AG08396 (cell line): Measurements from ENCODE around the gene KTI12.
"Not testable (repeated sequence)": the region's sequence is repeated elsewhere in the genome, so short reads cannot be mapped to it uniquely, and the experiment has no call there.

Source experiments
- DNase-seq: peaks from one replicate; pipeline ENCODE4 v3.0.0; 2012; ENCODE audit warnings: low spot score, mixed read lengths

The KTI12 gene

GRCh38 chr1:52033190-52034049 lies at the start of gene KTI12:
Gene KTI12 (minus strand): TSS chr1:52033810. CDS start chr1:52033761, 49 bp downstream.
- peak; percentile 89 for DNase-seq

- DNase-seq: no peak
Observed at GRCh38 chr1:52080014-52080415, 46.4 kb upstream of the KTI12 start.

- not testable (repeated sequence) for DNase-seq
Observed at GRCh38 chr1:52077277-52077676, 43.7 kb upstream of the KTI12 start.

- no peak for DNase-seq
Observed at GRCh38 chr1:52072291-52072690, 38.7 kb upstream of the KTI12 start.

- no peak for DNase-seq
Observed at GRCh38 chr1:52070704-52071103, 37.1 kb upstream of the KTI12 start.

GRCh38 chr1:52063192-52063591 lies 29.6 kb upstream of the KTI12 start:
- no peak for DNase-seq

- no peak for DNase-seq
Observed at GRCh38 chr1:52060822-52061221, 27.2 kb upstream of the KTI12 start.

- DNase-seq: no peak
Observed at GRCh38 chr1:52059888-52060287, 26.3 kb upstream of the KTI12 start.

GRCh38 chr1:52059321-52059720 lies 25.7 kb upstream of the KTI12 start:
- peak; percentile 40 for DNase-seq

- DNase-seq: no peak
Observed at GRCh38 chr1:52057876-52058415, 24.3 kb upstream of the KTI12 start.

GRCh38 chr1:52057255-52057654 lies 23.6 kb upstream of the KTI12 start:
- no peak for DNase-seq

GRCh38 chr1:52056937-52057231 lies 23.3 kb upstream of the KTI12 start:
- DNase-seq: no peak

- DNase-seq: peak; percentile 92
Observed at GRCh38 chr1:52056163-52056936, 22.7 kb upstream of the KTI12 start, which contains the start of gene BTF3L4. Gene BTF3L4 (plus strand): TSS chr1:52056295. CDS start chr1:52059848, 3,553 bp downstream.

GRCh38 chr1:52055866-52056162 lies 22.2 kb upstream of the KTI12 start:
- no peak for DNase-seq

GRCh38 chr1:52055066-52055865 lies 21.7 kb upstream of the KTI12 start, which contains the start of gene TXNDC12:
Gene TXNDC12 (minus strand): TSS chr1:52055191. CDS start chr1:52055096, 95 bp downstream.
- peak; percentile 90 for DNase-seq

GRCh38 chr1:52054496-52055065 lies 21.0 kb upstream of the KTI12 start:
- DNase-seq: no peak

GRCh38 chr1:52053862-52054261 lies 20.3 kb upstream of the KTI12 start:
- no peak for DNase-seq

- DNase-seq: not testable (repeated sequence)
Observed at GRCh38 chr1:52049337-52049736, 15.7 kb upstream of the KTI12 start.

GRCh38 chr1:52045666-52046195 lies 12.1 kb upstream of the KTI12 start:
- not testable (repeated sequence) for DNase-seq

GRCh38 chr1:52045236-52045635 lies 11.6 kb upstream of the KTI12 start:
- no peak for DNase-seq

GRCh38 chr1:52041551-52042185 lies 8.1 kb upstream of the KTI12 start:
- DNase-seq: no peak
